Measurements from ENCODE around the gene ASCC1. TPM values are rescaled to one million over a fixed set of nuclear protein-coding genes. Genes with fewer than 3 reads are reported as not detected.

The ASCC1 gene
- total and polyA plus RNA-seq, 8 donors, result 4.3 to 142 (median 13.6) TPM

DNA sequence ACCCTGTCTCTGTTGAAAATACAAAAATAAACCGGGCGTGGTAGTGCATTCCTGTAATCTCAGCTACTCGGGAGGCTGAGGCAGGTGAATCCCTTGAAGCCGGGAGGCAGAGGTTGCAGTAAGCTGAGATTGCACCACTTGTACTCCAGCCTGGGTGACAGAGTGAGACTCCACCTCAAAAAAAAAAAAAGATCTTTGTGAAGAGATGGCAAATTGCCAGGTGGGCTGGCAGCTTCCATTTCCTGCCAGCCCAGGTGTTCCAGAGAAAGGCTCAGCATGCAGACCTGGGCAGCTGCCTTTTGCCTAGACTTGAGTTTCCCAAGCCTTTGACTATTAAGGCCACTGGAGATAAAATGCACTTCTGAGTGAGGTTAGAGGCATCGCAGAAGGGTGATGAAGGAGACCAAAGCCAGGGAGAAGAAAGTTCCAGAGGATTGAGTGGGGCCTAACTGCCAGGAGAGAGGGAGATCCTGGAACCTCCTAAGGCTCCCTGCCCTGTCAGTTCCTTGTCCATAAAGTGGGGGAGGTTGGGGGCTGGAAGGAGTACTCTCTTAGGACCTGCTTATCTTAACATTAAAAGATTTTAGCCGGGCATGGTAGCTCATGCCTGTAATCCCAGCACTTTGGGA is 47.7 kb upstream of the ASCC1 start:
- Histone ChIP-seq H3K27me3 (no peaks in the 10 kb centered on the region), H3K4me3 (no peak overlapping the region), H3K36me3 (no peaks in the 10 kb centered on the region), H3K9me3 (no peaks in the 10 kb centered on the region), H3K4me1 (peaks cover 43 to 55% (median 52%) of the 10 kb centered on the region in 4 donors), H3K27ac (peak overlapping the region; percentile 66 to 95 (median 74))
- intact Hi-C loops (cut with DNase I; ENCODE audit: low total_unique reads), result no loop called here
- TF ChIP-seq POLR2AphosphoS5 (IDR thresholded peaks at IDR 0.05), result peak in 2 of 3 donors; percentile 66 to 69
- TF ChIP-seq, protein P1, sequence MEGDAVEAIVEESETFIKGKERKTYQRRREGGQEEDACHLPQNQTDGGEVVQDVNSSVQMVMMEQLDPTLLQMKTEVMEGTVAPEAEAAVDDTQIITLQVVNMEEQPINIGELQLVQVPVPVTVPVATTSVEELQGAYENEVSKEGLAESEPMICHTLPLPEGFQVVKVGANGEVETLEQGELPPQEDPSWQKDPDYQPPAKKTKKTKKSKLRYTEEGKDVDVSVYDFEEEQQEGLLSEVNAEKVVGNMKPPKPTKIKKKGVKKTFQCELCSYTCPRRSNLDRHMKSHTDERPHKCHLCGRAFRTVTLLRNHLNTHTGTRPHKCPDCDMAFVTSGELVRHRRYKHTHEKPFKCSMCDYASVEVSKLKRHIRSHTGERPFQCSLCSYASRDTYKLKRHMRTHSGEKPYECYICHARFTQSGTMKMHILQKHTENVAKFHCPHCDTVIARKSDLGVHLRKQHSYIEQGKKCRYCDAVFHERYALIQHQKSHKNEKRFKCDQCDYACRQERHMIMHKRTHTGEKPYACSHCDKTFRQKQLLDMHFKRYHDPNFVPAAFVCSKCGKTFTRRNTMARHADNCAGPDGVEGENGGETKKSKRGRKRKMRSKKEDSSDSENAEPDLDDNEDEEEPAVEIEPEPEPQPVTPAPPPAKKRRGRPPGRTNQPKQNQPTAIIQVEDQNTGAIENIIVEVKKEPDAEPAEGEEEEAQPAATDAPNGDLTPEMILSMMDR (IDR thresholded peaks at IDR 0.05), result no peak
- 34 to 58% (median 46%) methylated on average over 6 of the region's 6 CpGs for WGBS, 5 donors
- DNase-seq, result peak; percentile 91 to 92

DNA sequence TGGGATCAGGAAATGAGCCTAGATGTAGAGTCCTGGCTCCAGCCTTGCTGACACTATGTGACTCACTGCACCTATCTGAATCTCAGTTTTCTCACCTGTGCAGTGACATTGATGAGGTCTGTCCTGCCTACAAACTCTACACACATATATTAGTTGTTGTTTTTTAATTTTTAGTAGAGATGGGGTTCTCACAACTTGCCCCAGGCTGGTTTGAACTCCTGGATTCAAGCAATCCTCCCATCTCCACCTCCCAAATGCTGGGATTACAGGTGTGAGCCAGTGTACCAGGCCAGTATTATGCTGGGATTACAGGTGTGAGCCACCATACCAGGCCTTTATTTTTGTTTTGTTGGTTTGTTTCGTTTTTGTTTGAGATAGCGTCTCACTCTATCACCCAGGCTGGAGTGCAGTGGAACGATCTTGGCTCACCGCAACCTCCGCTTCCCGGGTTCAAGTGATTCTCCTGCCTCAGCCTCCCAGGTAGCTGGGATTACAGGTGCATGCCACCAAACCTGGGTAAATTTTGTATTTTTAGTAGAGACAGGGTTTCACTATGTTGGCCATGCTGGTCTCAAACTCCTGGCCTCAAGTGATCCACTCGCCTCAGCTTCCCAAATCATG is 45.8 kb upstream of the ASCC1 start:
- H3K4me3 ChIP-seq, result no peak overlapping the region
- WGBS, 5 donors, result 87 to 92% (median 89%) methylated on average over 7 of the region's 7 CpGs
- intact Hi-C loops (cut with DNase I; ENCODE audit: low total_unique reads), result no loop called here
- TF ChIP-seq, protein P1 (IDR thresholded peaks at IDR 0.05), result no peak
- TF ChIP-seq POLR2AphosphoS5 (IDR thresholded peaks at IDR 0.05), result no peak
- no peak for TF ChIP-seq POLR2A (IDR thresholded peaks at IDR 0.05)
- TF ChIP-seq EP300 (IDR thresholded peaks at IDR 0.05), result no peak
- H3K27ac ChIP-seq, result peak overlapping the region; percentile 89 to 96 (median 94)
- H3K36me3 ChIP-seq, result no peaks in the 10 kb centered on the region
- H3K4me1 ChIP-seq, result peaks cover 49 to 68% (median 60%) of the 10 kb centered on the region in 4 donors
- H3K9me3 ChIP-seq, result no peaks in the 10 kb centered on the region
- peak in 1 of 2 donors; percentile 60 for DNase-seq
- no peaks in the 10 kb centered on the region for H3K27me3 ChIP-seq

DNA sequence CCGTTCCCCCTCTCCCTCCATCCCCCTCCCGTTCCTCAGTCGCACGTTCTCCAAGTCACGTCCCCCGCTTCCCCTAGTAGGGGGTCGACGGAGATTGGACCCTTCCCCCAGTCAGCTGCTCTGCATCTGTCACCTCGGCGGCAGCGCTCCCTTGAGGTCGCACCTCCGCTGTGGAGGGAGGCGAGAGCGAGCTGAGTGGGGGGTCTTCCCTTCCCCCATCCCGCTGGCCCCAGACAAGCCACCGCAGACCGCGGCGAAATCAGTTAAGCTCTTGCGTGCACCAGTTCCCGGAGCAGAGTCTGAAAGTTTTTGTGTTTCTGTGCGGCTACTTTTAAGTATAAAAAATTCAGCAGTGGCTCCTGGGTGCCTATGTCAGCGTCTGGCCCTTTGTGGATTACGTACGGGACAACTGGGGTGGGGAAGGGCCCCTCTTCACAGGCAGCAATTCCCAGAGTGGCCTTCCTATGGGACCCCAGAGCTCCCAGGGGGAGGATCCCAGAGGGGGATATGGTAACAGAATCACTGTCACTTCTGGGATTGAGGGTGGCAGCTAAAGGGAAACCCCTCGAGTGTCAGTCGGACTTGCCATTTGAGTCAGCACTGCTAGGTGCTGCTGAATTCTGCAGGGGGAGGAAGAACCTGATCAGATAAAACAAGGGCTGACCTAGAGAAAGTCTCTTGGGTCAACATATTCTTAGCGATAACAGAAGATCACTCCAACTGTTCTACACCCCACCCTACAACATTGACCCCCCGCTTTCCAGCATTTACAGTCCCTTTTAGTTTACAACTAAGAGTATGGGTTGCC is 45.1 kb upstream of the ASCC1 start:
- Histone ChIP-seq H3K9me3 (no peaks in the 10 kb centered on the region), H3K4me1 (peaks cover 56 to 75% (median 67%) of the 10 kb centered on the region in 4 donors), H3K27me3 (no peaks in the 10 kb centered on the region), H3K36me3 (no peaks in the 10 kb centered on the region), H3K4me3 (peak overlapping the region; percentile 41 to 55 (median 50)), H3K27ac (peak overlapping the region; percentile 89 to 96 (median 94))
- intact Hi-C loops (cut with DNase I; ENCODE audit: low total_unique reads), result no loop called here
- peak in 1 of 2 donors; percentile 36 for DNase-seq
- TF ChIP-seq POLR2A (IDR thresholded peaks at IDR 0.05) (no peak), POLR2AphosphoS5 (IDR thresholded peaks at IDR 0.05) (peak in 1 of 3 donors; percentile 13)
- 3 to 7% (median 4%) methylated on average over 18 to 30 of the region's 30 CpGs for WGBS, 5 donors

DNA sequence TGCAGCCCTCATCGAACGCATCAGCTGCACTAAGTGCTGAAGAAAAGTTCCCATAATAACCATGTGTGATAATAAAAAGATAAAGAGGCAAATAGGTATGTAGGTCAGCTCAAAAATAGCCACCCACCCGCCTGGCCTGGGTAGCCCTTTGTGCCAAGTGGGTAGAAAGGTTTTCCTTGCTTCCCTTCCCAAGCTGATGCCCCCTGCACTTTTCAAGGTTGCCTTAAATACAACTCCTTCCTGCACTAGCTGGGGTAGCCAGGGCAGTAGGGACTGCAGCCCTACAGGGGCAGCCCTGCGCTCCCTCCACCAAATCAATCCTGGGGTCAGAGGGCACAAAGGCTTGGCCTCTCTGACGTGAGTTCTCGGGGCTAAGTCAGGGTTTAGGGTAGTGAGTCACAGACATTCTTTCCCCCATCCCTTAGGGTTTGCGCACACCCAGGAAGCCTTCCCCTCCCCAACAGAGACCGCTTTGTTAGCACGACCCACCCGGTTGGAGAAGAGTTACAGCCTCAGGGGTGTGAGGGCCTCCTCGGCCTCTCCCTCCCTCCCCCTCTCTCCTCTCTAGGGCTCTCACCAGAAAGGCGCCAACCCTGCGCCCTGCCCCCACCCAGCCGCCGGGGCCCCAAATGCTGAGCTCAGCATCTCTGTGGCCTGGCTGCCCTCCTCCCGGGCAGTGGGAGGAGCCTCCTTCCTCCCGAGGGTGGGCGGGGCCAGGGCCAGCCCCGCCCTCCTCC is 44.3 kb upstream of the ASCC1 start:
- Histone ChIP-seq H3K27me3 (no peaks in the 10 kb centered on the region), H3K9me3 (no peaks in the 10 kb centered on the region), H3K4me3 (peak overlapping the region; percentile 41 to 55 (median 50)), H3K27ac (peak overlapping the region; percentile 89 to 96 (median 94)), H3K36me3 (no peaks in the 10 kb centered on the region), H3K4me1 (peaks cover 64 to 83% (median 75%) of the 10 kb centered on the region in 4 donors)
- TF ChIP-seq EP300 (IDR thresholded peaks at IDR 0.05) (peak; percentile 22), POLR2AphosphoS5 (IDR thresholded peaks at IDR 0.05) (peak in 2 of 3 donors; percentile 41 to 55), POLR2A (IDR thresholded peaks at IDR 0.05) (no peak)
- intact Hi-C loops (cut with DNase I; ENCODE audit: low total_unique reads), result no loop called here
- peak; percentile 83 to 96 for DNase-seq
- 9 to 15% (median 12%) methylated on average over 15 to 19 of the region's 19 CpGs for WGBS, 5 donors

All from stomach (tissue), 9 donors.